HG03139 (cell line): Measurements from ENCODE around the gene CNKSR2.

ENCODE experiments used
- ATAC-seq: cut with Tn5 transposase; IDR thresholded peaks from one replicate; pipeline ENCODE4 v1.9.1; 2021; ENCODE audit not compliant: unreplicated experiment

The CNKSR2 gene

DNA sequence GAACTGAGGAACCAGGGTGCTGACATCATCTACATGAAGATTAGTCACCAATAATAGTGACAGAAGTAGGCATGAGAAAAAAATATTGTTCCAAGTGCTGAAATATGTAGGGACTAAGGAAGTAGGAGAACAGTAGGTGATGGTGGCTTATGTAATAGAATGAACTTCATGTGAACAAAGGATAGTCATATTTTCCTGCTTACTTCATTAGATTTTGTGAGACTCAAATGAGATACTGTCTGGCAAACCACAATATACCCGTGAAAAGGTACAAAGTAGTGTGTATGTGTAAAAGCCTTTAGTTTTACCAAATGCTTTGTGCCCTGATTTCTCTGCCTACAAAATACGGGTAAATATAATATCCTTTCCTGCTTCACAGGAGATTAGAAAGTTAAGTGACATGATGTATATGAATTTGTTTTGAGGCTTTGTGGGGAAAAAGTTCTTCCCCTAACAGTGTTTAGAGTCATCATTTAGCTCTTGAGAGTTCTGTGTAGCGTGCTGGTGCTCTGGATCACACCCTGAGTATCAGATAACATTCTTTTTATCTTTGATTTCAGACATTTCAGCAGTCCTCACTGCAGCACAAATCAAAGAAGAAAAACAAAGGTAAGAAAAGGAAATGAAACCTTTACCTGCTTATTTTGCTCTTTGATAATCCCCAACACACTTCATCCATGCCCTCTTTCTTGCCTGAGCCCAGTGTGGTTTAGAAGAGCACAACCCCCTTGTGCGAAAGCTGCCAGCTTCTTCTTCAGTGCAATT lies 216.0 kb downstream of the CNKSR2 start:
- ATAC-seq = no peak

DNA sequence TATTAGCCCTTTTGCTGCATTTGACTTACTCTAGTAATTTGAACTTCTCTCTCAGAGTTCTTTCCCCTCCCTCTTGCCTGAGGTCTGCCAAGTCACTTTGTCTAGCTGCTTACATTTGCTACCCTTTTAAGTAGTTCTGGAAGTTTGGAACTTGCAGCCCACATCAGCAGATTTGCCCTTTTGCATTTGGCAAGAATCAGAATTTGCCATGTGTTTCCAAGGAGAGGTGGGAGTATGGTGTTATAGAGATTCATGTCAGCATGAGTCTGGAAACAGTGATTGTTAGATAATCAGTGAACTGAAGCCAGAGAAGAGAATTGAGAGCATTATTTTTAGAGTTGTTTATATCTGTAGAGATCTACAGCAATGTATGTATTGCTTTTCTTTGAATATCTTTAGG lies 231.8 kb downstream of the CNKSR2 start:
- ATAC-seq = no peak

DNA sequence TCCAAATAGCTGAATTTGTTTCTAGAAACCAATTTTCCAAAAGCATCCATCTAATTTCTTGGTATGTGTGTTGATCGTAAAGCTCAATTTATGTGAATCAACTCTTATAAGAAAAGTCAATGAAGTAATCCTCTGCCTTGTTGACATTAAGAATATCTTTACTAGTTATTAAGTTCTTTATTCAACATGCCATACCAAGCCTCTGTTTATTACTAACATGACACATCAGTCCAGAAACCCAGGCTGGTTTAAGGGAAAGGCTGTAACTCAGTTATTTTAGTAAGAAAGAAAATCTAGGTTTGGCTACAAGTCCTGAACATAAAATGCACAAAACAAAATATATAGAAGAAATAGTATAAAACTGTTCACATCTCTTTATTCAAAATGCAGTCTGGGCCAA lies 235.9 kb downstream of the CNKSR2 start:
- no peak for ATAC-seq

DNA sequence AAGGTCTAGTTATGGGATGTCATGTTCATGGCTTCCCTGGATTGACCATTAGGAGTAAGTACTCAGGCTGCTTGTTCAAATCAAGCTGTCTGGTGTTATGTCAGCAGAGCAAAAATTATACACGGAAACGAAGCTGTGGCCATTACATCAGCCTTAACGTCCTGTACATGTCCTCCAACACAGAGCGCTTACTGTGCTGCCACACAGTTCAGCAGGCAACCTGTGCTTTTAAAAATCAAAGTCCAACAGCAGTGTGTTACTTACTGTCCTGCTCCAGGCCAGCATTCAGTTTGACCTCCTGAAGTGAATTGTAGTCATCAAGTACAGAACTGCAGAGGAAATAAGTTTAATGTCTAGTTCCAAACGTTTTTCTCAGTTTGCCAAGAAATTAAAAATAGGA lies 237.9 kb downstream of the CNKSR2 start:
- ATAC-seq = no peak

DNA sequence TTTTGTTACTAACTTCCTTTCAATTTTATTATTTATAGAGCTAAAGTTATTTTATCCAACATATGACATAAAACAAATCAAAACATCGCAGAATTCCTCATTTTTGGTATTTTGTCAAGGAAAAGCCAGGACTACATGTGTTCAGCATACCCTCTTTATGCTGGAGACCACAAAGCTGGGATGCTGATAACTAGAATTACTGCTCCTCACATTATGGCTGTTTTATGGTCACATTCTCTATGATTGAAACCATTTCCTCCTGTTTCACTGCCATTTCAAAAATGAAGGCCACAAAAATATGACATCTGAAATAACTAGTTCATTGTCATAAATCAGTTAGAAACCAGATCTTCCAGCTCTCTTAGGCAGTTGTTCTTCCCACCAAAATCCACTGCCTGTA lies 242.2 kb downstream of the CNKSR2 start:
- ATAC-seq = no peak

DNA sequence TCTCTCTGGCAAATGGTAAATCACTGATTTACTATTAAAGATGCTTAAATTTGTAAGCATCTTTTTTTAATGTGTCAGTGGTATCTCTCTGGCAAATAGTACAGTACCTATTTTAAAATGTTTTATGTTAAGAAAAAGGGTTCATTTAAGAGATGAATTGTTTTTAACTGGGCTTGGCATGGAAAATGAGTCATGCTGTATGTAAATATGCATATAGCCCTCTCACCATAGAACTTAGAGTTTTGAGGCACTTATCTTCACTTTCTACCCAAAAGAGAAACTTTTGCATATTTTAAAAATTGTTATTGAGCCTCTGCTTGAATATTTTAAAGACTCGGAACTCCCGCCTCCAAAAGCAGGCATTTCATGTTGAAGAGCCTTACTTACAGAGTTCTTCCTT lies 246.0 kb downstream of the CNKSR2 start:
- ATAC-seq = no peak

DNA sequence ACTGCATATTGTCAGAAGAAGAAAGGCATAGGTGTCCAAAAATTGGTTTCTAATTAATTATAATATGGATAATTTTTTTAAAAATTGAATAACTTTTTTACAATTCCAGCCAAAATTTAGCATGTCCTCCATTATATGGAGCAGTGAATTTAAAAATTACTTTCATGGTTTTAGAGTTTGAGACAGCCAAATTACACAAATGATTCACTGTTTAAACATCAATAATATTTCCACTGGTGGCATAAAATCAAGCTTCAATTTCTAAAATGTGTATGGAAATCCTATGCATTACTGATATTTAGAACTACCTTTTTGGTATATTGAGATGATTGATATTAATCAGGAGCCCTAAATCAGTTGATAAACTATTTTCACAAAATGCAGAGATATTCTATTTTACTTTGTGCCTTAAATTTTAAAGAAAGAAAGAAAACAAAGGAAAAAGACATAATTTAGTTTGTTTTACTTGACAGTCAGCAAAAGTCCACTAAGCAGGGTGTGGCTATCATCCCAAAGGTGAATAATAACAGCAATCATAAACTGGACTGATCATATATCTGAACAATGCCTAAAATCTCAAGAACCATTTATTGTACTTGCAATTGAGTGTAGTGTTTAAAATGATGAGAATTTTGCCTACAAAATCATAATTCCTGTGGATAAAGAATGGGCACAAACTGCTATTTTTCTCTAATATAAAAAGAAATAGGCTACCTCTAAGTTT lies 249.7 kb downstream of the CNKSR2 start:
- no peak for ATAC-seq

DNA sequence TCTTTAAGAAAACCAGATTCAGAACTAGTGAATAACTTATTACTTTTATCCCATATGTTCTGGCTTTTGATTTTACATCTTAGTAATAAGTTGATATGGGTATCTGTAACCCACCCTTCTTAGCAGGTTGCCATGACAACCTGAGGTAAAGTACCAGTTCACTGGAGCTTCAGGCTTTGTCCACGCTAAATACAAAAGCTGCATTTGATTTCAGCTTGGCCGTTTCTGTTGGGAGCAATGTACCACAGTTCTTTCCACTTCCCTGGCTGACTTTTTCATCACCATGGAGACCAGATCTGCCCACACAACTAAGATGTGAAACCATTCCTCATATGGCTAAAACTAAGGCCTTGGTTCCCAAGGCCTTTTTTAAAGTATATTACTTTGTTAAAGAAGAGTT lies 257.8 kb downstream of the CNKSR2 start:
- ATAC-seq = no peak

DNA sequence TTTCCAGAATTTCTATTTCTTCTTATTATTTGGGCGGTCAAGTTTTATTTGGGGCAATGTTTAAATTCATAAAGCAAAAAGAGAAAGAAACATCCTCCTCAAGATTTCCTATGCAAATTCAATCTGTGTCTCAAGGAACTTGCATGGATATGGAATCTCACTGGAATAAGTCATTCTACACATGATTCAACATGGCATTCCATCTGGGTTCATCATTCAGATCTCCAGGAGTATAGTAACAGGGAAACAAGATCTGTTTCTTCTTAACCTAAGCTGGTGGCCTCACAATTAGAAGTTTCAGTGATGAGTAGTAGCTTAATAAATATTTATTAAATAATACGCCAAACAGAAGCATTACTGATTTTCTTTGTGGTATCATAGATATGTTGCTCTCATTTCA lies 264.1 kb downstream of the CNKSR2 start:
- ATAC-seq = no peak

DNA sequence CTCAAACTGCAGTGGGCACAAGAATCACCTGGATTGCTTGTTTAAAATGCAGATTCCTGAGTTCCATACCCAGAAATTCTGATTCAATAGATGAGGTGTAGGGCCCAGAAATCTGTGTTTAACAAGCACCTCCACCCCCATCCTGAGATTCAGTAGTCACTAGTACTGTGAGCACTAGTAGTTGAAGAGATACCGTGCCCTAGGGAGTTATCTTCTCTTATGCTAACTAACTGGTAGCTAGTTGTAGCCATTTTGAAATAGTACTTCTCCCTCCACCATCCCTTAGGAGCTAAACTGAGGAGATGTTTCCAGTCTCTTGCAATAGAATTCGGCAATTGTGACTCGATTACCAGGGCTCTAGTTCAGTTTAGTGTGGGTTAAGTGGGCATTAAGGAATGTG lies 265.6 kb downstream of the CNKSR2 start:
- ATAC-seq = no peak

DNA sequence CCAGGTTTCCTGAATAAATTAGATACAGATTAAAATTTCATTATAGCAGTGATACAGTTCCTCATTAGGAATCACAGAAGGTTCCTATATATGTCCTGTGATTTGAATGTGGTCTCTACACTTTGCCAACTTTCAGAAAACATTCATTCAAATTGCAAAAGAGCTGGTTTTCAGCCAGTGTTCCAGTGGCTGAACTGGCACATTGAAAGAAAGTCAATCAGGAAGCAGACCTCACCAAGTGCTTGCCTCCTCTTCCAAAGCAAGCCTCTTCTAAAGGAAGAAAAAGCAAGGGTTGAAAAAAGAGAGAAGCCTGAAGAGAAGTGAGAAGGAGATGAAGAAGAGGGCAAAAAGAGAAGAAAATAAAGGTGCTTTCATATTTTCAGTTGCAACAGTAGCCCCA lies 271.2 kb downstream of the CNKSR2 start:
- no peak for ATAC-seq

DNA sequence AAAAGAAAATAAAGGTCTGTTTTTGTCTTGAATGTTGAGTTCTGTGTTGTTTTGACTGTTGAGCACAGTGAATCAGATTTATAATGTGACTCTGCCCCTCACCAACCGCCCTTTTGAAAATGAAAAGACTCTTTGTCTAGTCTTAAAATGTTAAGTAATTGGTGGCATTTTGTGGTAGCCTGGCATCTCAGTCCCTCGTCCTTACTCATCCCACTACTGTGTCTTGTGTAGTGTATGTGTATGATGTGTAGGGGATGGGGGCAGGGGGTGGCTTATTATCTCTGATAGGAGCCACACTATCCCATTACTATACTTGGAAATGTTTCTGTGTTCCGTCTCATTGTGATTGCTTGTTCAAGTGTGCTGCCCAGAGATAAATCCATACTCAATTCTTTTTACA lies 271.7 kb downstream of the CNKSR2 start:
- no peak for ATAC-seq

DNA sequence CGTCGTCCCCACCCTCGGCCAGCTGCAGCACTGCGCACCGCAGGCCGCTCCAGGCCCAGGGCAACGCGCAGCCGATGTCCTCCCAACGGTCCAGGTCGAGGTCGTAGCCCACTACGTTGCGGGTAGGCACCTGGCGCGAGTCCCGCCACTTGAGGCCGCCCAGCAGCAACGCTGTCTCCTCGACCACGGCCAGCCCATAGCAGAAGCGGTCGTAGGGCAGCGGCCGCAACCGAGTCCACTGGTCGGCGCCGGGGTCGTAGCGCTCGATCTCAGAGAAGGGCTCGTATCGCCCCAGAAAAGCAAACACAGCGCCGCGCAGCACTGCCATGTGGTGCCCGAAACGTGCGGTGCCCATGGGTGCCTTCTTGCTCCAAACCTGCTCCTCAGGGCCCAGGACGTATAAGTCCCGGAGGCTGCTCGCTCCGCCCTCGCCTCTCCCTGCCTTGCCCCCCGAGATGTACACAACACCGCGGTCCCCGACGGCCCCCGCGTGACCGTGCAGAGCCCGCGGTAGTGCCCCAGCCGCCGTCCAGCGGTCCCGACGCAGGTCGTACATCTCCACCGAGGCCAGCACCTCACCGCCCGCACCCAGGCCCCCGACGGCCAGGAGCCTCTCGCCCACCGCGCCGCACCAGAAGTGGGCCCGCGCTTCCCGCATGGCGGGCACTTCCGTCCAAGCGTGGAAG lies 281.8 kb downstream of the CNKSR2 start:
- no peak for ATAC-seq

DNA sequence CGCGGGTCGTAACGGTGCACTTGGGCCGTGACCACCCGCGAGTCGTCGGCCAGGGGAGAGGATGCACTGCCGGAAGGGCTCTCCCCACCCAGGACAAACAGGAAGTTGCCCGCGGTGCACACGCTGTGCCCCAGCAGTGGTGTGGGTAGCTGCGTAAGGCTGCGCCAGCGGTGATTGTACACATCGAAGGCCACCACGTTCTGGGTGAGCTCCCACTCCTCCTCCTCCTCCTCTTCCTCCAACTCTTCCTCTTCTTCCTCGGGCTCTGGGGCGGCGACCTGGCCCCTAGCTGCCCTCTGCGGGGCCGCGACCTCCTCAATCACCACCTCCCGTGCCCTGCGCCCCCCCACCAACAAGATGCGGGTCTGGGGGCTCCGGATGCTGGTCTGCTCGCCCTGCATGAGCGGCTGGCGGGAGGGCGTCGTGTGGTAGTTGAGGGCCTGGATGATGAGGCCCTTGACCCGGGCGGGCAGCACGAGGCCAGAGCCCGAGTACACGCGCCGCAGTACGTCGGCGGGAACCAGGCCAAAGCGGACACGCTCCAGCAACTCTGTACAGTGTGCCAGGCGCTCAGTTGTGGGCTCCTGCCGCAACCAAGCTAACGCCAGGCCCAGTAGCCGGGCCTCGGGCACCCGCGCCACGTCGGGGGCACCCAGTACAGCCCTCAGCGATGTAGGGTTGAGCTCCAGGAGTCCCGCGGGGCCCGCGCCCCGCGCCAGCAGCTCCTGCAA lies 282.5 kb downstream of the CNKSR2 start:
- no peak for ATAC-seq

DNA sequence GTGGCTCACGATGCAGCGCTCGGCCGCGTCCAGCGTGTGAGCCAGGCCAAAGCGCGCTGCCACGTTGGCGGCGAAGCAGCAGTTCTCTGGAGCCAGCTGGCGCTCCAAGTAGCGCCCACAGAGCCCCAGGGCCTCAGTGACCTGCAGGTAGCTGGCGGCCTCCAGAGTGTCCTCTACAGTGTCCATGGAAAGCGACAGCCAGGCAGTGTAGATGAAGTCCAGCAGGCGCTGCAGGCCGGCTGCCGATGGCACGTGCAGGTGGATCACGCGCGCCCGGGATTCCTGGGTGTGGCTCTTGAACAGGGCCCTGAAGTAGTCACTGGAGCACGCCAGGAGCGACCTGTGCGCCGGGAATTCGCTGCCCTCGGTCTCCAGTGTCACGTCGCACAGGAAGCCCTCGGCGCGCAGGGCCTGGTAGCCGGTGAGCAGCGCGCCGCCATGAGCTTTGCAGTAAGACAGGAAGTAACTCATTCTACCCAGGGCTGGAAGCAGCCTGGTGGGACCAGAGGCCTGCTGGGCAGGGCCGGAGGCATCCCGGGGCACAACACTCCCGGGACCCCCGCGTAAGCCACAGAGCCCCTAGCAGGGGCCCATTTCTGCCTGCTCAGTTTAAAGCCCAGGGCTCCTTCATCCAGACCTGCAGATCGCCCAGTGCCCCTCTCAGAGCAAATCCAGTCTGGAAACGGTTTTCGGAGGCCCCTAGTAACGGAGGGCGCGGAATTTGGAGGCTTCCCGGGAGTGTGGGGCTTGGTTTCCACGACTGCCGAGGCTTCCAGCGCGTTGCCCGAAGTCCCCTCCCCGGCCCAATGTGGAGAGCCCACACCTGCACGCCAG lies 283.3 kb downstream of the CNKSR2 start:
- ATAC-seq = no peak

DNA sequence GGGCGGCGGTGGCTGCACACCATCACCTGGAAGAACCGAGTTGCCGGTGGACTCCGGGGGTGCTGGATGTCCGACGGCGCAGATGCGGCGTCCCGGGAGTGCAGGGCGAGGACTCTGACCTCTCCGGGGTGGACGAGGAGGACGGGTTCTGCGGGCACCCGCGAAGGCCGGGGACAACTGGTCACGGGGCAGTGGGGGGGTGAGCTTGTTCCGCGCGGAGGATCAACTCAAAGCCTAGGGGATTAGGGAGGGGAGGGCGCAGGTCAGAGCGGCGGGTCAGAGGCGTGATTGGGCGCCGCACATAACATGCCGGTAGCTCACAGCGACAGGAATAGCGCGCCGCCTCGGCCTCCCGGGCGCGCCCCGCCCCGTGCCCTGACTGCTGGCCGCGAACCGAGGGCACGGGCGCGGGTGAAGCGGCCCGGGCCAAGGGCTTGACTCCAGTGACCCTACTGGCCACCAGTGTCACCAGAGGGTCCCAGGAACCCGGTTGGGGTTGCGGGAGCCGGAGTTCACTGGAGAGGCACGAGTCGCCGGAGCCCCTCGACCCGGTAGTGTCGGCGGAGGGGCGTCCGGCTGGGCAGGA lies 284.0 kb downstream of the CNKSR2 start, which contains the start of gene KLHL34:
KLHL34 (minus strand) TSS at position 179 of the 586 bp plus-strand sequence. CDS start 542 bp downstream, outside the sequence.
- ATAC-seq = no peak

DNA sequence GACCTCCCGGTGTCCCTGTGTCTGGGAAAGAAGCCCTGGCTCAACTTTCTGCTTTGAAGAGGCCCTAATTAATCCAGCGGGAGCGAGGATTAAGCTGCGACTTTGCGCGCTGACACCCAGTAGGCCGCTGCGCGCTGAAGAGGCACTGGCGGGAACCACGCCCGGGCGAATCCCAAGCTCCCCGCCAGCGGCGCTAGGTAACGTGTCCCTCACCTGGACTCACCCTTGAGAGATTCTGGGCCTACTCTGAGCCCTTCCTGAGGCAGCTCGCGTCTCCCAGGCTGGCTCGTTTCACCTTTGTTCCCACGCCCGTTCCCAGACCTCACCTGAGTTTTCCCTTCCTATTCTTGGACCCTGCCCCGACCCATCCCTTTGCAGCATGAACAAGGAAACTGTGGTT lies 284.5 kb downstream of the CNKSR2 start:
- ATAC-seq = no peak

DNA sequence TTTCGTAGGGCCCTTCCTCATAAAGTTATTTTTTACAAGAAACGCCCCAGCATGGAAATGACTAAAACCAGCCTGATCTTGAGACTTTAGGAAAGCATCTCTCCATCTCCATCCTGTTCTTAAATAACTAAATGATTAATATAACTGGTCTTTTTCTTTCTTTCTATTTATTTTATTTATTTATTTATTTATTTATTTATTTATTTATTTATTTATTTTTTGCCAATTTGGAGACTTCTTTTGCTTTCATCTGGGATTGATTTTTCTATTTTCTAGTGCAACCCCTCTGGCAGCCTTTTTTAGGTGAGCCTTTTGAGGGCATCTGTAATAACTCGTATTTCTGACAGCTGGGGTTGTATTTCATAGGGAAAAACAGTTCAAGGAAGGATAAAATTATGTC lies 285.1 kb downstream of the CNKSR2 start:
- no peak for ATAC-seq

DNA sequence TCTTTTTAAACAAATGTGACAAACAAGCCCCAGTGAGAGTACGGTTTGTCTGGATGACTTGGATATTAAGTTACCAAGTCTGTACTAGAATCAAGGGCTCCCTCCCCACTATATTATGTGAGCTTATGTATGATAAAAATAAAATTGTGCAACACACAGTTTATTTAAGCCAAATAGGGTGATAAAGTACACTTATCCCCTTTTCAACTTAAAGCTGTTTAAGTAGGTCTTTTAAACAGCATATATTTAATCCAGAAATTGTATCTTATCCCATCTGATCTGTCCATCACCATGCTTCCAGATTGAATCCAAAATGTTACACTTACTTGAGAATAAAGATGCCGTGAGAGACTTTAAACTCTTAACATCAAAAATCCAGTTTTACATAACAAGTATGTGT lies 285.9 kb downstream of the CNKSR2 start:
- ATAC-seq = no peak

DNA sequence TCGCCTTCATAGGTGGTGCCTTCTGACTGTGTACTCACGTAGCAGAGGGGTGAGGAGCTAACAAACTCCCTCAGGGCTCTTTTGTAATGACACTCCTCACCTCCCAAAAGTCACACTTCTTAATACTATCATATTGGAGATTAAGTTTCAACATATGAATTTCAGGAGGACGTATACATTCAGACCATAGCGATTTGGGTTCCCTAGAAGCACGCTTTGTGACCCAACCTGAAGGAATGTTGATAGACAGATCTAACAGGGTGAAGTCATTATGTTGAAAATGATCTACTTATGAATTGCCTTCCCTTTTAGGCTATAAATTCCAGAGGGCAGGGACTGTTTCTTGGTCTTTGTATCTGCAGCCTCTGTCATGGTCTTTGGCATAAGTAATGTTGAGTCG lies 287.1 kb downstream of the CNKSR2 start:
- no peak for ATAC-seq
